Heart right ventricle (tissue), 16 donors: ENCODE measurements around the gene ATF7. TPM values are rescaled to one million over a fixed set of nuclear protein-coding genes. Genes with fewer than 3 reads are reported as not detected.
A peak's percentile ranks its signal among the peaks of the same experiment; 100 is the strongest.

Experiments
- ATAC-seq, 8 donors: fragments of 200-7000 bp; cut with Tn5 transposase; one replicate each; pipeline ENCODE4 v1.9.1; 2020; ENCODE audit warnings: mild to moderate bottlenecking in 8 of 8, moderate library complexity in 8 of 8, moderate number of reproducible peaks in 1 of 8
- DNase-seq, 2 donors: peaks; one replicate each; pipeline ENCODE4 v3.0.0-alpha.2; 2020
- H3K27ac ChIP-seq, 10 donors: fragments of 200-600 bp; sonication (generic) in 2 of 10; one replicate each; pipeline versions ENCODE4 v1.5.0 to v1.8.0; 2020 to 2022; ENCODE audit warnings: mild to moderate bottlenecking in 3 of 10
- H3K27me3 ChIP-seq, 7 donors: fragments of 200-600 bp; one replicate each; pipeline ENCODE4 v1.8.0; 2021 to 2022; ENCODE audit warnings: mild to moderate bottlenecking in 2 of 7
- H3K36me3 ChIP-seq, 9 donors: fragments of 200-600 bp; sonication (generic) in 1 of 9; one replicate each; pipeline versions ENCODE4 v1.5.0 to v1.8.0; 2020 to 2022; ENCODE audit warnings: mild to moderate bottlenecking in 2 of 9
- H3K4me1 ChIP-seq, 9 donors: fragments of 200-600 bp; sonication (generic) in 1 of 9; one replicate each; pipeline versions ENCODE4 v1.5.0 to v1.8.0; 2020 to 2022; ENCODE audit warnings: mild to moderate bottlenecking in 4 of 9
- H3K4me3 ChIP-seq, 10 donors: fragments of 200-600 bp; sonication (generic) in 2 of 10; one replicate each; pipeline versions ENCODE4 v1.5.0 to v1.8.0; 2020 to 2022; ENCODE audit warnings: mild to moderate bottlenecking in 7 of 10, moderate library complexity in 2 of 10
- H3K9me3 ChIP-seq, 11 donors: fragments of 200-600 bp in 10 of 11; sonication (generic) in 2 of 11; one replicate each; pipeline versions ENCODE4 v1.5.0 to v1.8.0; 2013 to 2022; ENCODE audit warnings: mild to moderate bottlenecking in 2 of 11, control low read depth in 1 of 11, moderate library complexity in 1 of 11
- CTCF ChIP-seq, 9 donors: fragments of 200-600 bp; sonication (generic) in 2 of 9; IDR thresholded peaks; one replicate each; pipeline versions ENCODE4 v1.5.0 to v1.8.0; 2021 to 2022; ENCODE audit warnings: antibody characterized with exemption in 9 of 9, mild to moderate bottlenecking in 5 of 9, moderate library complexity in 1 of 9
- WGBS, 2 donors: extraction: QIAGEN DNeasy Blood & Tissue Kit; methylation state at CpG; one replicate each; pipeline ENCODE4 v1.1.7; 2013; ENCODE audit warnings: inconsistent platforms in 1 of 2; 5-methylcytosine and 5-hydroxymethylcytosine counted together
- intact Hi-C, 10 donors: fragments of 100-400 bp; cut with DNase I; formaldehyde crosslinking; loops; one replicate each; pipeline versions ENCODE4 v1.11.1 to v1.14.2; 2022
- polyA plus RNA-seq, 2 donors: library from polyadenylated mRNA; stranded (reverse); fragments of 200-250 nt; gene quantifications; one replicate each; pipeline ENCODE4 v1.2.3, GENCODE V29; 2013
- total RNA-seq, 10 donors: library from RNA; stranded (reverse); fragmentation: NEBNext Ultra II Directional in 3 of 10; extraction: Animal tissue kit (Norgen Biotek cat#: 25700) in 3 of 10; gene quantifications; one replicate each; pipeline versions ENCODE4 v1.2.1 to v1.2.4, GENCODE V29; 2021 to 2023
- donor health status: Arrhythmogenic right ventricular cardiomyopathy.
- donor health status: ischemic (EF 13 %, LVEDD 7.1; RV severe dilation, severe dysfunction).
- donor health status: healthy with polysubstance abuse.
- donor health status: DM: no; HTN: yes; CAD: no.
- donor health status: DM: no; HTN: no; CAD: no.
- donor health status: ischemic (EF 25% LVEDD 6.9; RV normal size, moderate dysfunction).
- donor health status: ischemic (EF 25% LVEDD 5.7; RV mildly dilated, moderate dysfunction).
- donor health status: healthy.
- donor health status: DM: yes; HTN: yes; CAD: no.
- donor health status: Ischemic cardiomyopathy.
- donor health status: ischemic (EF 35%, LVEDD 5.7; RV mildly dilated, moderate dysfunction).
- donor health status: nonischemic (EF 11% LVEDD 7.7; RV severe dilation, severe dysfunction).
- donor health status: DM: yes; HTN: yes; CAD: no.
- donor health status: PGD.
- donor health status: ischemic (EF 29% LVEDD 5.4; RV normal size, mild dysfunction).
- donor health status: nonischemic (EF 23%, LVEDD 6.1; RV moderate dilation, normal function).

The ATF7 gene
- total and polyA plus RNA-seq, 12 donors, result 12.6 to 47.8 (median 33.7) TPM

DNA sequence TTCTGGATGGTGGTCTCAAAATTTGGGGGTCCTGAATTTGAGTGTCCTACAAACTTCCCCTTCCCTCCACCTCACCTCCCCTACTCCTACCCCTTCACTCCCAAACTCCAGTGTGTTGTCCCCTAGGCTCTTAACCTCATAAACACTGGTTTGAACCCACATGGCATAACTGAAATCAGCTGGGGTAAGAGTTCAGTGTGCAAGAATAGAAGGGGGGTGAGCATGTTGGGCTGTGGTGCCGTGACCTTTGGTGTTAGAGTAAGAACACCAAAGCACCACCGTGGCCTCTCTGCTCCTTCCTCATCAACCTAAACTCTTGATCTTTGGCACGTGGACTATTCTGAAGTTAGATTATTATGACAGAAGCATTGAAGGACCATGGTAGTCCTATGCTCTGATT lies 163.2 kb downstream of the ATF7 start:
- intact Hi-C loops, result no loop called here
- H3K4me3 ChIP-seq, result no peak overlapping the region
- peaks cover 22 to 100% (median 98%) of the 10 kb centered on the region in 9 donors for H3K36me3 ChIP-seq
- WGBS, 2 donors, result 31 to 57% methylated on average over 3 of the region's 3 CpGs
- DNase-seq (no peak), ATAC-seq (no peak)
- no peaks in the 10 kb centered on the region for H3K27me3 ChIP-seq
- peak overlapping the region in 6 of 10 donors; percentile 19 to 75 (median 36) for H3K27ac ChIP-seq
- no peak for TF ChIP-seq CTCF (IDR thresholded peaks at IDR 0.05)
- peaks cover 6 to 85% (median 64%) of the 10 kb centered on the region in 9 donors for H3K4me1 ChIP-seq
- no peaks in the 10 kb centered on the region for H3K9me3 ChIP-seq

- no peak for ATAC-seq
- H3K4me3 ChIP-seq, result peak overlapping the region in 1 of 10 donors; percentile 10
- H3K27ac ChIP-seq, result peak overlapping the region in 8 of 10 donors; percentile 29 to 75 (median 60)
- no peaks in the 10 kb centered on the region for H3K9me3 ChIP-seq
- 62 to 70% methylated on average over 8 of the region's 8 CpGs for WGBS, 2 donors
- TF ChIP-seq CTCF (IDR thresholded peaks at IDR 0.05), result no peak
- no peaks in the 10 kb centered on the region for H3K27me3 ChIP-seq
- peaks cover 6 to 77% (median 61%) of the 10 kb centered on the region in 9 donors for H3K4me1 ChIP-seq
- DNase-seq, result no peak
- peaks cover 18 to 100% (median 98%) of the 10 kb centered on the region in 9 donors for H3K36me3 ChIP-seq
- intact Hi-C loops, result no loop called here
Measured at GRCh38 chr12:53461591-53461990, 164.6 kb downstream of the ATF7 start.

DNA sequence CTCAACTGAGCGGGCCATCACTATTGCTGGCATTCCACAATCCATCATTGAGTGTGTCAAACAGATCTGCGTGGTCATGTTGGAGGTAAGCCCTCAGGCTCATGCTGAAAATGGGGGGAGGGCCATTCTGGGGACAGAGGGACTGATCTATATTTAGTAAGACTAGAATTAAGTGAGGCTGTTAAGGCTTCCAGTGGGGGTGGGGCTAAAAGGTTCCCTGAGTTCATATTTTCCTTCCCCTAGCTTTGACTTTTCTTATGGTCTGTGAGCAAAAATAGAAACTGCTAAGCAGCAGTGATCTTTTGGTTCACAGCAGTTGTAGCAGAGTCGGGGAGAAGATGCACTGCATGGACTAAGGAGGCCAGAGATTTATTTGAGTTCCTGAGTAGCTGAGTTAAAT lies 165.1 kb downstream of the ATF7 start:
- WGBS, 2 donors, result 41 to 53% methylated on average over 3 of the region's 3 CpGs
- Histone ChIP-seq H3K4me1 (peaks cover 6 to 75% (median 56%) of the 10 kb centered on the region in 9 donors), H3K36me3 (peaks cover 18 to 100% (median 98%) of the 10 kb centered on the region in 9 donors), H3K27ac (peak overlapping the region in 8 of 10 donors; percentile 29 to 75 (median 62)), H3K4me3 (no peak overlapping the region), H3K27me3 (no peaks in the 10 kb centered on the region), H3K9me3 (no peaks in the 10 kb centered on the region)
- peak in 1 of 2 donors; percentile 79 for DNase-seq
- no peak for TF ChIP-seq CTCF (IDR thresholded peaks at IDR 0.05)
- peak; percentile 67 to 94 (median 86) for ATAC-seq
- intact Hi-C loops, result no loop called here

DNA sequence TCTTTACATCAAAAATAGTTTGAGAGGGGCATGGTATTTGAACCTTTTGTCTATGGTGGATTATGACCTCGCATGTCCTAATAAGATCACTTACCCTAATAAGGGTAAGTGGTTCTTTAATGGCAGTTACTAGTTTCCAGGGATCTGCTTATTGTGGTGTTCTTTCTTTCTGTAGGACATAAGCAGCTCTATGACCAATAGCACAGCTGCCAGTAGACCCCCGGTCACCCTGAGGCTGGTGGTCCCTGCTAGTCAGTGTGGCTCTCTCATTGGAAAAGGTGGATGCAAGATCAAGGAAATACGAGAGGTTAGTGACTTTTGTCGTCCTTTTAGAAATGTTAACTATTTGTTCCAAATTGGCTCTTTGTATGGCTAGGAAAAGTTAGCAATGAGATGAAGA lies 167.1 kb downstream of the ATF7 start:
- peak overlapping the region in 1 of 10 donors; percentile 5 for H3K27ac ChIP-seq
- no peak for ATAC-seq
- H3K27me3 ChIP-seq, result no peaks in the 10 kb centered on the region
- H3K9me3 ChIP-seq, result no peaks in the 10 kb centered on the region
- peaks cover 11 to 100% (median 98%) of the 10 kb centered on the region in 9 donors for H3K36me3 ChIP-seq
- no peak overlapping the region for H3K4me3 ChIP-seq
- H3K4me1 ChIP-seq, result peaks cover 6 to 69% (median 54%) of the 10 kb centered on the region in 9 donors
- intact Hi-C loops, result loop anchor here in 2 of 10 donors (5.0 to 10.0 kb wide), 2 partner anchors 33 to 46 kb away; partner anchors contain the start of genes NPFF (in 1 of the 2) and TARBP2 (in 1 of the 2)
- TF ChIP-seq CTCF (IDR thresholded peaks at IDR 0.05), result no peak
- 58 to 68% methylated on average over 4 of the region's 4 CpGs for WGBS, 2 donors
- DNase-seq, result no peak

Other genes starting within 250 kb of the ATF7 start
- gene SP1, start 246.2 kb downstream of the ATF7 start, total RNA-seq, result 10 to 100 TPM; 27.2 to 42.4 (median 32.3) TPM
- 1 to 10 TPM; 7.8 to 8.8 TPM for gene SP1, start 246.2 kb downstream of the ATF7 start, polyA plus RNA-seq
- under 1 TPM in 5 of 10 donors, not detected in 5; 0.24 to 0.94 (median 0.64) TPM for gene AMHR2, start 202.5 kb downstream of the ATF7 start, total RNA-seq
- gene AMHR2, start 202.5 kb downstream of the ATF7 start, polyA plus RNA-seq, result not detected
- gene PRR13, start 184.6 kb downstream of the ATF7 start, total RNA-seq, result 10 to 100 TPM; 28.6 to 70.0 (median 55.4) TPM
- gene PRR13, start 184.6 kb downstream of the ATF7 start, polyA plus RNA-seq, result 100 to 1,000 TPM in 1 of 2 donors, 10 to 100 TPM in 1; 40.4 to 122 TPM
- 100 to 1,000 TPM; 492 to 579 (median 559) TPM for gene PCBP2, start 174.3 kb downstream of the ATF7 start, total RNA-seq
- gene PCBP2, start 174.3 kb downstream of the ATF7 start, polyA plus RNA-seq, result 100 to 1,000 TPM; 281 to 288 TPM
- gene MAP3K12, start 126.9 kb downstream of the ATF7 start, total RNA-seq, result 10 to 100 TPM in 1 of 10 donors, 1 to 10 TPM in 9; 2.9 to 10.1 (median 4.3) TPM
- gene MAP3K12, start 126.9 kb downstream of the ATF7 start, polyA plus RNA-seq, result 10 to 100 TPM in 1 of 2 donors, 1 to 10 TPM in 1; 6.5 to 19.4 TPM
- gene TARBP2, start 125.1 kb downstream of the ATF7 start, total RNA-seq, result 10 to 100 TPM in 7 of 10 donors, 1 to 10 TPM in 3; 7.0 to 13.7 (median 11.0) TPM
- gene TARBP2, start 125.1 kb downstream of the ATF7 start, polyA plus RNA-seq, result 10 to 100 TPM; 17.6 to 21.2 TPM
- not detected for gene NPFF, start 118.9 kb downstream of the ATF7 start, total RNA-seq
- not detected for gene NPFF, start 118.9 kb downstream of the ATF7 start, polyA plus RNA-seq
- gene ATP5MC2, start 49.7 kb upstream of the ATF7 start, total RNA-seq, result 100 to 1,000 TPM; 499 to 627 (median 546) TPM
- gene ATP5MC2, start 49.7 kb upstream of the ATF7 start, polyA plus RNA-seq, result 100 to 1,000 TPM; 526 to 632 TPM
- 100 to 1,000 TPM; 183 to 264 (median 199) TPM for gene CALCOCO1, start 101.1 kb upstream of the ATF7 start, total RNA-seq
- 100 to 1,000 TPM; 105 to 128 TPM for gene CALCOCO1, start 101.1 kb upstream of the ATF7 start, polyA plus RNA-seq
- gene CISTR, start 125.6 kb upstream of the ATF7 start, total RNA-seq, result 1 to 10 TPM in 8 of 10 donors, under 1 TPM in 1, not detected in 1; 0.80 to 3.6 (median 2.9) TPM
- gene CISTR, start 125.6 kb upstream of the ATF7 start, polyA plus RNA-seq, result 1 to 10 TPM in 1 of 2 donors, under 1 TPM in 1; 0.16 to 1.7 TPM